Measurements from ENCODE around the gene PTPRK.

DNA sequence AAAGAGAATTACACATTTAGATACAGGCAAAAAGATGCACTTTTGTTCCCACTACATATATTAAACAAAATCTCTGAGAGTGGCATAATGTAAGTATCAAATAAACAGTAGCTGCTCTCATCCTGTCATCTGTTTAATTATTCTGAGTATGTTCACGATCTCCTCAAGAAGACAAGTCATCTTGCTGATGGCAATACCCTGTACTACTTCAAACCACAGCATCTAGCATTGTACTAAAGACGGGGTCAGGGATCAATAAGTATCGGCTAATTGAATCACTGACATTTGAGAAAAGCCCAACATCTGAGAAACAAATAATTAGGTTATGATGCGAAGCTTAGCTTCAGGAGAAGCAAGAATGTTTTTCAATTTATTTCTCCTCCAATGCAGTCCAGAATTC, 175.1 kb downstream of the PTPRK start:
- TF ChIP-seq CREB1 (IDR thresholded peaks at IDR 0.05; ENCODE audit: low read depth) (no peak), FOXM1 (IDR thresholded peaks at IDR 0.05; ENCODE audit: borderline replicate concordance, low read depth) (no peak), EP300 (IDR thresholded peaks at IDR 0.05; ENCODE audit: borderline replicate concordance) (no peak), NFIC (IDR thresholded peaks at IDR 0.05) (no peak), TAF1 (IDR thresholded peaks at IDR 0.05; ENCODE audit: low read depth) (no peak), REST (IDR thresholded peaks at IDR 0.05; ENCODE audit: low read depth) (no peak), MAX (IDR thresholded peaks at IDR 0.05) (no peak), USF1 (IDR thresholded peaks at IDR 0.05) (no peak), CEBPB (IDR thresholded peaks at IDR 0.05) (no peak), TEAD4 (IDR thresholded peaks at IDR 0.05) (no peak), RAD21 (IDR thresholded peaks at IDR 0.05; ENCODE audit: low read depth) (no peak), YY1 (IDR thresholded peaks at IDR 0.05; ENCODE audit: low read depth) (no peak), TCF12 (IDR thresholded peaks at IDR 0.05; ENCODE audit: low read depth) (no peak), EGR1 (IDR thresholded peaks at IDR 0.05) (no peak)

Data from Ishikawa (cell line).